HG03520 (cell line): ENCODE results near the gene RNF34.
A peak's percentile ranks its signal among the peaks of the same experiment; 100 is the strongest.
"Not testable (repeated sequence)": the region's sequence is repeated elsewhere in the genome, so short reads cannot be mapped to it uniquely, and the experiment has no call there.

Source experiments
- ATAC-seq: cut with Tn5 transposase; IDR thresholded peaks from one replicate; pipeline ENCODE4 v1.9.1; 2021; ENCODE audit warnings: mild to moderate bottlenecking, moderate library complexity; ENCODE audit not compliant: unreplicated experiment

Gene RNF34

GRCh38 chr12:121399391-121400331 is at the start of gene RNF34:
Gene RNF34, plus strand, starts transcription at chr12:121400118. Its CDS starts 95 bp downstream, at chr12:121400213.
- peak; percentile 88 for ATAC-seq

GRCh38 chr12:121351820-121352681 is 47.9 kb upstream of the RNF34 start, which contains the start of gene ANAPC5:
Gene ANAPC5, minus strand, starts transcription at chr12:121352411. Its CDS starts 71 bp downstream, at chr12:121352340.
- peak; percentile 94 for ATAC-seq

GRCh38 chr12:121352682-121353018 is 47.3 kb upstream of the RNF34 start:
- no peak for ATAC-seq

GRCh38 chr12:121355818-121356217 is 44.1 kb upstream of the RNF34 start:
- ATAC-seq = no peak

GRCh38 chr12:121356657-121357056 is 43.3 kb upstream of the RNF34 start:
- no peak for ATAC-seq

GRCh38 chr12:121357331-121357730 is 42.6 kb upstream of the RNF34 start:
- ATAC-seq = no peak

GRCh38 chr12:121358073-121358472 is 41.8 kb upstream of the RNF34 start:
- ATAC-seq = no peak

GRCh38 chr12:121364683-121365121 is 35.2 kb upstream of the RNF34 start:
- ATAC-seq = no peak

- ATAC-seq = no peak
Measured at GRCh38 chr12:121365416-121366062, 34.4 kb upstream of the RNF34 start.

GRCh38 chr12:121366063-121366459 is 33.9 kb upstream of the RNF34 start:
- no peak for ATAC-seq

- ATAC-seq = no peak
Measured at GRCh38 chr12:121371404-121371803, 28.5 kb upstream of the RNF34 start.

- ATAC-seq = no peak
Measured at GRCh38 chr12:121373755-121374154, 26.2 kb upstream of the RNF34 start.

GRCh38 chr12:121374336-121374735 is 25.6 kb upstream of the RNF34 start:
- not testable (repeated sequence) for ATAC-seq

GRCh38 chr12:121374945-121375584 is 24.9 kb upstream of the RNF34 start:
- ATAC-seq = not testable (repeated sequence)

GRCh38 chr12:121376754-121377697 is 22.9 kb upstream of the RNF34 start:
- ATAC-seq = no peak

GRCh38 chr12:121378736-121379135 is 21.2 kb upstream of the RNF34 start:
- no peak for ATAC-seq

- no peak for ATAC-seq
Measured at GRCh38 chr12:121379945-121380344, 20.0 kb upstream of the RNF34 start.

GRCh38 chr12:121383601-121384021 is 16.3 kb upstream of the RNF34 start:
- ATAC-seq = no peak

- not testable (repeated sequence) for ATAC-seq
Measured at GRCh38 chr12:121384891-121385290, 15.0 kb upstream of the RNF34 start.
